Esophagus squamous epithelium (tissue), 4 donors: ENCODE measurements around the gene SOHLH2.

Experiments used
- POLR2A ChIP-seq, 4 donors: fragments of 450-650 bp; IDR thresholded peaks; one replicate each; pipeline ENCODE4 v1.6.1; 2017; ENCODE audit warnings: antibody characterized with exemption in 4 of 4, mild to moderate bottlenecking in 4 of 4, moderate library complexity in 3 of 4
- TF ChIP-seq, protein P1 (sequence below), 6 experiments: fragments of 450-650 bp in 4 of 6; fragments of 200-600 bp in 2 of 6; sonication (generic) in 2 of 6; IDR thresholded peaks; one replicate each; pipeline ENCODE4 v1.5.1; 2016 to 2019; ENCODE audit warnings: antibody characterized with exemption in 6 of 6, mild to moderate bottlenecking in 4 of 6, moderate library complexity in 4 of 6

DNA sequence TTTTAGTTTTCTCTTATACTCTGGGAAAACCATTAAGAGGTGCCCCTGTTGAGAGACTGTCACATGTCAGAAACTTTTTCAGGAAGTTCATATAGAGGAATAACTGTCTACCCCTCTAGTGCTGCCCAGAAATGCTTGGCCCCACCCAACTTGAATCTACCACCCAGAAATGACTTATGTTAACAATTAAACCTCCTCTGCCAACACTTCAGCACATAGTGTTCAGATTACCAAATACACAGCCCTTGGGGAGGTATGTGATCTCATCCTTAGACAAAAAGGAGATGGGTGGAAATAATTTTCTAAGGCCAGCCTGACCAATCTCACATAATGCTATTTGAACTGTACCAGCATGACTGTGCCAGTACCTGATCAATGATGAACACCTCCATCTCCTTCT lies 47.6 kb upstream of the SOHLH2 start:
- TF ChIP-seq, protein P1, sequence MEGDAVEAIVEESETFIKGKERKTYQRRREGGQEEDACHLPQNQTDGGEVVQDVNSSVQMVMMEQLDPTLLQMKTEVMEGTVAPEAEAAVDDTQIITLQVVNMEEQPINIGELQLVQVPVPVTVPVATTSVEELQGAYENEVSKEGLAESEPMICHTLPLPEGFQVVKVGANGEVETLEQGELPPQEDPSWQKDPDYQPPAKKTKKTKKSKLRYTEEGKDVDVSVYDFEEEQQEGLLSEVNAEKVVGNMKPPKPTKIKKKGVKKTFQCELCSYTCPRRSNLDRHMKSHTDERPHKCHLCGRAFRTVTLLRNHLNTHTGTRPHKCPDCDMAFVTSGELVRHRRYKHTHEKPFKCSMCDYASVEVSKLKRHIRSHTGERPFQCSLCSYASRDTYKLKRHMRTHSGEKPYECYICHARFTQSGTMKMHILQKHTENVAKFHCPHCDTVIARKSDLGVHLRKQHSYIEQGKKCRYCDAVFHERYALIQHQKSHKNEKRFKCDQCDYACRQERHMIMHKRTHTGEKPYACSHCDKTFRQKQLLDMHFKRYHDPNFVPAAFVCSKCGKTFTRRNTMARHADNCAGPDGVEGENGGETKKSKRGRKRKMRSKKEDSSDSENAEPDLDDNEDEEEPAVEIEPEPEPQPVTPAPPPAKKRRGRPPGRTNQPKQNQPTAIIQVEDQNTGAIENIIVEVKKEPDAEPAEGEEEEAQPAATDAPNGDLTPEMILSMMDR (IDR thresholded peaks at IDR 0.05) = no peak
- TF ChIP-seq POLR2A (IDR thresholded peaks at IDR 0.05) = no peak
